ENCODE measurements around the gene KRT81.
"Not testable (repeated sequence)": the region's sequence is repeated elsewhere in the genome, so short reads cannot be mapped to it uniquely, and the experiment has no call there.

KRT81 gene

GRCh38 chr12:52278575-52279421 is 12.5 kb downstream of the KRT81 start:
- DNase-seq (ENCODE audit: low read depth in 2 of 2, low spot score in 1 of 2) = peak; percentile 26 to 43

GRCh38 chr12:52277486-52278245 is 13.7 kb downstream of the KRT81 start:
- DNase-seq (ENCODE audit: low read depth in 2 of 2, low spot score in 1 of 2) = no peak

- no peak for DNase-seq (ENCODE audit: low read depth in 2 of 2, low spot score in 1 of 2)
Observed at GRCh38 chr12:52275686-52276085, 15.6 kb downstream of the KRT81 start.

- no peak for DNase-seq (ENCODE audit: low read depth in 2 of 2, low spot score in 1 of 2)
Observed at GRCh38 chr12:52274521-52275120, 16.7 kb downstream of the KRT81 start, which contains the start of gene KRT86. TSS of gene KRT86 (plus strand) at chr12:52274645. CDS start at chr12:52301917, 27,272 bp downstream.

- no peak for DNase-seq (ENCODE audit: low read depth in 2 of 2, low spot score in 1 of 2)
Observed at GRCh38 chr12:52271158-52271557, 20.2 kb downstream of the KRT81 start.

GRCh38 chr12:52270541-52271070 is 20.7 kb downstream of the KRT81 start:
- no peak for DNase-seq (ENCODE audit: low read depth in 2 of 2, low spot score in 1 of 2)

GRCh38 chr12:52268212-52268611 is 23.1 kb downstream of the KRT81 start:
- no peak for DNase-seq (ENCODE audit: low read depth in 2 of 2, low spot score in 1 of 2)

- DNase-seq (ENCODE audit: low read depth in 2 of 2, low spot score in 1 of 2) = no peak
Observed at GRCh38 chr12:52267699-52268098, 23.6 kb downstream of the KRT81 start.

- DNase-seq (ENCODE audit: low read depth in 2 of 2, low spot score in 1 of 2) = no peak
Observed at GRCh38 chr12:52267266-52267665, 24.1 kb downstream of the KRT81 start.

GRCh38 chr12:52266514-52266913 is 24.8 kb downstream of the KRT81 start:
- no peak for DNase-seq (ENCODE audit: low read depth in 2 of 2, low spot score in 1 of 2)

GRCh38 chr12:52264435-52264825 is 26.9 kb downstream of the KRT81 start:
- no peak for DNase-seq (ENCODE audit: low read depth in 2 of 2, low spot score in 1 of 2)

GRCh38 chr12:52263761-52264434 is 27.4 kb downstream of the KRT81 start:
- no peak for DNase-seq (ENCODE audit: low read depth in 2 of 2, low spot score in 1 of 2)

GRCh38 chr12:52262286-52262685 is 29.0 kb downstream of the KRT81 start:
- DNase-seq (ENCODE audit: low read depth in 2 of 2, low spot score in 1 of 2) = no peak

- no peak for DNase-seq (ENCODE audit: low read depth in 2 of 2, low spot score in 1 of 2)
Observed at GRCh38 chr12:52261208-52261484, 30.2 kb downstream of the KRT81 start.

- no peak for DNase-seq (ENCODE audit: low read depth in 2 of 2, low spot score in 1 of 2)
Observed at GRCh38 chr12:52260361-52261207, 30.8 kb downstream of the KRT81 start.

- DNase-seq (ENCODE audit: low read depth in 2 of 2, low spot score in 1 of 2) = no peak
Observed at GRCh38 chr12:52259657-52260243, 31.6 kb downstream of the KRT81 start.

- DNase-seq (ENCODE audit: low read depth in 2 of 2, low spot score in 1 of 2) = no peak
Observed at GRCh38 chr12:52258335-52258901, 32.9 kb downstream of the KRT81 start.

GRCh38 chr12:52257922-52258321 is 33.4 kb downstream of the KRT81 start:
- DNase-seq (ENCODE audit: low read depth in 2 of 2, low spot score in 1 of 2) = not testable (repeated sequence)

GRCh38 chr12:52257074-52257551 is 34.2 kb downstream of the KRT81 start:
- DNase-seq (ENCODE audit: low read depth in 2 of 2, low spot score in 1 of 2) = no peak

GRCh38 chr12:52256584-52256935 is 34.8 kb downstream of the KRT81 start:
- no peak for DNase-seq (ENCODE audit: low read depth in 2 of 2, low spot score in 1 of 2)

Data from stimulated activated CD8-positive, alpha-beta memory T cell treated with anti-CD3 and anti-CD28 coated beads, Interleukin-4, amount 100 ng/mL, for 4 hours (primary cell).